Retinal pigment epithelial cell (primary cell): ENCODE data around the gene MUC5AC.
"Not testable (repeated sequence)": the region's sequence is repeated elsewhere in the genome, so short reads cannot be mapped to it uniquely, and the experiment has no call there.

Source experiments
- DNase-seq: peaks from one replicate; pipeline ENCODE4 v3.0.0-alpha.2; 2010; ENCODE audit warnings: low read depth
- H3K4me3 ChIP-seq: 2 replicates; pipeline ENCODE4 v1.5.1; 2011; ENCODE audit warnings: mild to moderate bottlenecking, low read length, control low read depth, moderate library complexity
- CTCF ChIP-seq: conservative IDR thresholded peaks from 2 replicates; pipeline ENCODE4 v1.5.1; 2011; ENCODE audit warnings: low read depth, low read length, control low read depth, inconsistent platforms

MUC5AC gene

GRCh38 chr11:1155274-1155693 is 2.5 kb upstream of the MUC5AC start:
- no peak for DNase-seq
- no peak overlapping the region for H3K4me3 ChIP-seq
- TF ChIP-seq CTCF = no peak

DNA sequence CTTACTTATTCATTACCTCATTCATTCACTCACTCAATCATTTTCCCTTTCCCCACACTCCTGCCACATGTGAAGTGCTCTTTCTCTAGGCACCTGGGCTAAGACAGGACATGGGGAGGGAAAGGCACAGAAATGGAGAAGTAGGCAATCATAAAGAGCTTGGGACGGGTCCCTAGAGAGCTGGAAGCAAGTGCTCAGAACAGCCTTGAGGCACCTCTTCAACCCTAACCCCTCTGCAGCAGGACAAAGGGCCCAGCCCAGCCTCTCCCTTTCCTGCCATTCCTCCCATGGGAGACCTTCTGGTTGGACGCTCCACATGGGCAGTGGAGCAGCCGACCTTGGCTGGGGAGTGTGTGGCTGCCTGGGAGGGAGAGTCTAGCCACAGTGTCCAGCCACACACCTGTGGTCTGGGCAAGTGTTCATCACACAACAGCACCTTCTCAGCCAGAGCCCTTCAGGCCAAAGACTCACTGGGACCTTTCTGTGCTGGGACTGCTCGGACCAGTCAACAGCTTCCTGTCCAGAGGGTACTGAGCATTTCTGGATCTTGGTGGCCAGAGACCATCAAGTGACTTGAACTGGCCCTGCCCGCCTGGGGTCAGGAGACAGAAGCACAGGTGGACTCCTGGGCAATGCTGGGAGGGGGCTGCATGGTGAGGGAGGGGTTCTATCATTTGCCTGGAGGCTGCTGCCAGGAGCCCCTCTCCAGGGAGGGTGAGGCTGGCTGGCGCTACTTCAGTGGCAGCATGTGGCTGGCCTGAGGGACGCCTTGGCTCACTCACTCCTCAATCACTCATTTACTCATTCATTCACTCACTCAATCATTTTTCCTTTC is 1.0 kb upstream of the MUC5AC start:
- DNase-seq = no peak
- H3K4me3 ChIP-seq = no peak overlapping the region
- TF ChIP-seq CTCF = no peak

GRCh38 chr11:1157341-1157644 is 460 bp upstream of the MUC5AC start:
- no peak for DNase-seq
- H3K4me3 ChIP-seq = no peak overlapping the region

DNA sequence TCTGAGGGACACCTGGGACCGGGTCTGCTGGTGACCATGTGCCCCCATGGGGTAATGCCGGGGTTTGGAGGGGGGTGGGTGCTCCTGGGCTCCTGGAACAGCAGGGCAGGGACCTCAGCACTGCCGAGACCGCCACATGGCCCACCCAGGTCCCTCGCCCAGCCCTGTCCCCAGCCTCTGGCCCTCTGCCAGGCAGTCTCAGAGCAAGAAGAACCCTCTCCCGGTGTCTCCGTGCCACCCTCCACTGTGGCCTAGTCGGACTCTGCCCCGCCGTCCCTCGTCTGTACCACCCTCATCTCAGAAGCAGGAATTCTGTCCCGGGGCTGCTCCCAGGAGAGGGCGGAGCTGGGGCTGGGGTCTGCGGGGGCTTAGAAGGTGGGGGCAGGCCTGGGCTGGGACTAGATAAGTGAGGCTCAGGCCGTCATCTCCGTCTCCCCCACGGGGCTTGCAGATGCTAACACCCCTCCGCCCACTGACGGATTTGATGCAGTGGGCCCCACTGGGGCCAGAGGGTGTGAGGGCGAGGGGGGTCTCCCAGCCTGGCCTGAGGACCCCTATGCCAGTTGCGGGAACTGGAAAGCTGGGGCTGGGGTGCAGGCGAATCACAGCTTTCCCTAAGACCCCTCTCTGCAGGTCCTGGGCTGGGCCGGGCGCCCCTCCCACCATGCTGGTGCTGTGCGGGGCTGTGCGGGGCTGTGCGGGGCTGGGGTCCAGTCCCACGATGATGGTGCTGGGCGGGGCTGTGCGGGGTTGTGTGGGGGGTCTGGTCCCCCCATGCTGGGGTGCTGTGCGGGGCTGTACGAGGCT is 1.1 kb downstream of the MUC5AC start:
- TF ChIP-seq CTCF = no peak
- no peak for DNase-seq
- no peak overlapping the region for H3K4me3 ChIP-seq

More at GRCh38 chr11:1157341-1157644, 460 bp upstream of the MUC5AC start:
- TF ChIP-seq CTCF = no peak

DNA sequence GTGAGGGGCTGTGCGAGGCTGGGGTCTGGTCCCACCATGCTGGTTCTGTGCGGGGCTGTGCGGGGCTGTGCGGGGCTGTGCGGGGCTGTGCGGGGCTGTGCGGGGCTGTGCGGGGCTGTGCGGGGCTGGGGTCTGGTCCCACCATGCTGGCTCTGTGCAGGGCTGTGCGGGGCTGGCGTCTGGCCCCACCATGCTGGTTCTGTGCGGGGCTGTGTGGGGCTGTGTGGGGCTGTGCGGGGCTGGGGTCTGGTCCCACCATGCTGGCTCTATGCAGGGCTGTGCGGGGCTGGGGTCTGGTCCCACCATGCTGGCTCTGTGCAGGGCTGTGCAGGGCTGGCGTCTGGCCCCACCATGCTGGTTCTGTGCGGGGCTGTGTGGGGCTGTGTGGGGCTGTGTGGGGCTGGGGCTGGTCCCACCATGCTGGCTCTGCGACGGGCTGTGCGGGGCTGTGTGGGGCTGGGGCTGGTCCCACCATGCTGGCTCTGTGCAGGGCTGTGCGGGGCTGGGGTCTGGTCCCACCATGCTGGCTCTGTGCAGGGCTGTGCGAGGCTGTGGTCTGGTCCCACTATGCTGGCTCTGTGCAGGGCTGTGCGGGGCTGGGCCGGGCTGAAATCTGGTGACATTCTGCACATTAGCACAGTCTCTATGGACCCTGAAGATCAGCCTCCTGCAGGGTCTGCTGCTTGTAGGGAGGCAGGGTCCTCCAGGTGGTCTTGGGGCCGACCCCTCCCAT is 1.9 kb downstream of the MUC5AC start:
- DNase-seq, H3K4me3 ChIP-seq: not testable (repeated sequence)

DNA sequence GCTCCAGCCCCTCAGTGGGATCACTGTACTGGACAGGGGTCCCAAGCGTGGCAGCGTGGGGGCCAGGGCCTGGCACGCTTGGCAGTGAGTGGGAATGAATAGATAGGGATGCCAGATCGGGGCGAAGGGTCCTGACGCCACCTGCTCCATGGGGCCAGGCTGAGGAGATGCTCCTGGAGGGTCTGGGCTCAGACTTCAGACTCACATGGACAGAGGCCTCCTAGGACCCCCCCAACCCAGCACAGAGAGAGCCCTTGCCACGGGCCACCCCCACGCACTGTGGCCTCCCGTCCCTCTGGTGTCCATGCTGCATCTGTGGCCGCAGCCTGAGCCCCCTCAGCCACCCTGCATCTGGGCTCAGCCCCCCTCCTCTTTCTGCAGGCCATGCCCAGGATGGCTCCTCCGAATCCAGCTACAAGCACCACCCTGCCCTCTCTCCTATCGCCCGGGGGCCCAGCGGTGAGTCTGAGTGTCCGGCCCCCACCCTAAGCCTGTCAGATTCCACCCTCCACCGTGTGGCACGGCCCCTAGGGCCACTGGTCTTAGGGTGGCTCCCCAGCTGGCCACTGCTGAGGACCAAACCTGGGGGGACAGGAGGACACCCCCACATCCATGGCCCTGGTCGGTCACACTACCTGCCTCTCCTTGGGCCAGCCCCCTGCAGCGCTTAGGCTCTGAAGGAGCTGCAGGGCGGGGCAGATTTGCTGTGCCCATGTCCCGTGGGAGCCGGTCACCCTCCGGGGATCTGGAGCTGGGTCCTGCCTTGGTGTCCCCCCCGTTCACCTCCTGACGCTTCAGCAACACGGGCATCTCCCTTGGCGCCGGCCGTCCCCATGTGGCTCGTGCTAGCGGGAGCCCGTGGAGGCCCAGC is 2.7 kb downstream of the MUC5AC start:
- DNase-seq = no peak
- no peak overlapping the region for H3K4me3 ChIP-seq
- TF ChIP-seq CTCF = no peak
